HepG2 (cell line): ENCODE results near the gene SLCO3A1. TPM values are rescaled to one million over a fixed set of nuclear protein-coding genes. Genes with fewer than 3 reads are reported as not detected.

Experiments used
- ARID5B ChIP-seq: IDR thresholded peaks from 2 replicates; pipeline ENCODE4 v1.4.0; 2020; ENCODE audit warnings: mild to moderate bottlenecking, missing genetic modification reagents
- CC2D1A ChIP-seq: sonication (generic); formaldehyde crosslinking; IDR thresholded peaks from 2 replicates; pipeline ENCODE4 v1.8.1; 2023; ENCODE audit warnings: mild to moderate bottlenecking, missing genetic modification reagents
- ETV6 ChIP-seq: sonication (generic); formaldehyde crosslinking; conservative IDR thresholded peaks from 2 replicates; pipeline ENCODE4 v1.4.0; 2020; ENCODE audit warnings: missing genetic modification reagents
- HMGA1 ChIP-seq: sonication (generic); formaldehyde crosslinking; conservative IDR thresholded peaks from 2 replicates; pipeline ENCODE4 v1.4.0; 2020; ENCODE audit warnings: missing genetic modification reagents
- MED1 ChIP-seq: sonication (generic); formaldehyde crosslinking; IDR thresholded peaks from 2 replicates; pipeline ENCODE4 v1.4.0; 2020; ENCODE audit warnings: missing genetic modification reagents
- MEIS1 ChIP-seq: sonication (generic); formaldehyde crosslinking; IDR thresholded peaks from 2 replicates; pipeline ENCODE4 v1.9.0; 2021; ENCODE audit warnings: mild to moderate bottlenecking, missing genetic modification reagents, moderate library complexity, borderline replicate concordance
- NFKB2 ChIP-seq: sonication (generic); formaldehyde crosslinking; IDR thresholded peaks from 2 replicates; pipeline ENCODE4 v1.4.0; 2020; ENCODE audit warnings: missing genetic modification reagents, borderline replicate concordance
- SALL1 ChIP-seq: sonication (generic); formaldehyde crosslinking; IDR thresholded peaks from 2 replicates; pipeline ENCODE4 v1.8.0; 2022; ENCODE audit warnings: mild to moderate bottlenecking, missing genetic modification reagents
- SNAPC4 ChIP-seq: sonication (generic); formaldehyde crosslinking; IDR thresholded peaks from 2 replicates; pipeline ENCODE4 v1.4.0; 2020; ENCODE audit warnings: mild to moderate bottlenecking, missing genetic modification reagents
- ZBTB42 ChIP-seq: sonication (generic); formaldehyde crosslinking; IDR thresholded peaks from 2 replicates; pipeline ENCODE4 v1.5.0; 2020; ENCODE audit warnings: mild to moderate bottlenecking, missing genetic modification reagents
- ZKSCAN8 ChIP-seq: IDR thresholded peaks from 2 replicates; pipeline ENCODE4 v1.6.1; 2016; ENCODE audit warnings: borderline replicate concordance, missing genetic modification reagents, missing compliant biosample characterization
- ZMYM3 ChIP-seq: sonication (generic); formaldehyde crosslinking; IDR thresholded peaks from 2 replicates; pipeline ENCODE4 v1.5.1; 2020; ENCODE audit warnings: mild to moderate bottlenecking, missing genetic modification reagents
- ZNF704 ChIP-seq: sonication (generic); formaldehyde crosslinking; IDR thresholded peaks from 2 replicates; pipeline ENCODE4 v1.8.1; 2023; ENCODE audit warnings: mild to moderate bottlenecking, inconsistent platforms, moderate library complexity, missing genetic modification reagents, borderline replicate concordance
- polyA plus RNA-seq, 8 experiments: library from polyadenylated mRNA; depleted of rRNA in 3 of 8; stranded (reverse) in 7 of 8; unstranded in 1 of 8; fragments of >200 nt; fragmentation: Illumina TruSeq in 4 of 8; extraction: Trizol in 4 of 8; gene quantifications; 2 replicates each; pipeline versions ENCODE4 v1.2.1 to v1.2.3, GENCODE V29; 2011 to 2016; ENCODE audit warnings: low read depth in 4 of 8, missing spikeins in 1 of 8, mixed read lengths in 1 of 8; ENCODE audit not compliant: insufficient read depth in 1 of 8
- total RNA-seq, 5 experiments: library from RNA; depleted of rRNA; stranded (reverse); fragments of >200 nt; fragmentation: Illumina TruSeq; extraction: Trizol; gene quantifications; 2 replicates each; pipeline ENCODE4 v1.2.3, GENCODE V29; 2016; ENCODE audit warnings: low read depth in 1 of 5
- TF ChIP-seq, protein P1 (sequence below), 2 experiments: sonication (generic) in 1 of 2; formaldehyde crosslinking in 1 of 2; IDR thresholded peaks; 2 replicates each; pipeline versions ENCODE4 v1.5.1 to v1.6.1; 2011 to 2020; ENCODE audit warnings: borderline replicate concordance in 1 of 2, low read depth in 1 of 2, low read length in 1 of 2, mild to moderate bottlenecking in 1 of 2, missing genetic modification reagents in 1 of 2, moderate library complexity in 1 of 2
- TF ChIP-seq, protein P2 (sequence below): sonication (generic); formaldehyde crosslinking; IDR thresholded peaks from 2 replicates; pipeline ENCODE4 v1.8.0; 2023; ENCODE audit warnings: mild to moderate bottlenecking, missing genetic modification reagents

SLCO3A1 gene
- total and polyA plus RNA-seq, 2 of the 13 experiments (the other 11 are each of a cell fraction or from before 2014, with no cell fraction given) = 0.02 TPM; not detected in 1

GRCh38 chr15:92170897-92171296, 317.4 kb downstream of the SLCO3A1 start (continued):
- no peak for TF ChIP-seq SNAPC4 (CRISPR knock-in tag)
- TF ChIP-seq HMGA1 (CRISPR knock-in tag) = no peak
- TF ChIP-seq, protein P1, sequence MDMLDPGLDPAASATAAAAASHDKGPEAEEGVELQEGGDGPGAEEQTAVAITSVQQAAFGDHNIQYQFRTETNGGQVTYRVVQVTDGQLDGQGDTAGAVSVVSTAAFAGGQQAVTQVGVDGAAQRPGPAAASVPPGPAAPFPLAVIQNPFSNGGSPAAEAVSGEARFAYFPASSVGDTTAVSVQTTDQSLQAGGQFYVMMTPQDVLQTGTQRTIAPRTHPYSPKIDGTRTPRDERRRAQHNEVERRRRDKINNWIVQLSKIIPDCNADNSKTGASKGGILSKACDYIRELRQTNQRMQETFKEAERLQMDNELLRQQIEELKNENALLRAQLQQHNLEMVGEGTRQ (IDR thresholded peaks at IDR 0.05; ENCODE audit: low read depth, low read length) = no peak
- TF ChIP-seq, protein P1 (CRISPR knock-in tag; IDR thresholded peaks at IDR 0.05; ENCODE audit: borderline replicate concordance) = no peak
- TF ChIP-seq MED1 (CRISPR knock-in tag) = peak; percentile 50
- no peak for TF ChIP-seq MEIS1 (CRISPR knock-in tag)
- TF ChIP-seq ZNF704 (CRISPR knock-in tag) = no peak
- TF ChIP-seq, protein P2, sequence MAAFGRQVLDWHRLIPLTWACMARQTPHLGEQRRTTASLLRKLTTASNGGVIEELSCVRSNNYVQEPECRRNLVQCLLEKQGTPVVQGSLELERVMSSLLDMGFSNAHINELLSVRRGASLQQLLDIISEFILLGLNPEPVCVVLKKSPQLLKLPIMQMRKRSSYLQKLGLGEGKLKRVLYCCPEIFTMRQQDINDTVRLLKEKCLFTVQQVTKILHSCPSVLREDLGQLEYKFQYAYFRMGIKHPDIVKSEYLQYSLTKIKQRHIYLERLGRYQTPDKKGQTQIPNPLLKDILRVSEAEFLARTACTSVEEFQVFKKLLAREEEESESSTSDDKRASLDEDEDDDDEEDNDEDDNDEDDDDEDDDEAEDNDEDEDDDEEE (CRISPR knock-in tag) = no peak
- no peak for TF ChIP-seq NFKB2 (CRISPR knock-in tag)
- TF ChIP-seq ZBTB42 (CRISPR knock-in tag) = no peak
- TF ChIP-seq ZKSCAN8 (CRISPR knock-in tag) = no peak
- TF ChIP-seq CC2D1A (CRISPR knock-in tag) = no peak
- peak; percentile 43; the same call in 1 of the 2 replicates for TF ChIP-seq SALL1 (CRISPR knock-in tag)
- TF ChIP-seq ARID5B (CRISPR knock-in tag) = peak; percentile 79
- TF ChIP-seq ZMYM3 (CRISPR knock-in tag) = peak; percentile 71
- no peak for TF ChIP-seq ETV6 (CRISPR knock-in tag)
